Mammary epithelial cell (primary cell): ENCODE data around the gene MME.

Experiments used
- EZH2 ChIP-seq: IDR thresholded peaks from 2 replicates; pipeline ENCODE4 v1.6.1; 2012; ENCODE audit warnings: low read length, inconsistent platforms, borderline replicate concordance
- TF ChIP-seq, protein P1 (sequence below), 2 donors: IDR thresholded peaks in 1 of 2; conservative IDR thresholded peaks in 1 of 2; 2 replicates each; pipeline ENCODE4 v1.5.1; 2011 to 2012; ENCODE audit warnings: inconsistent platforms in 2 of 2, low read length in 2 of 2, mild to moderate bottlenecking in 2 of 2, control low read depth in 1 of 2, low read depth in 1 of 2; ENCODE audit not compliant: insufficient read depth in 1 of 2; ENCODE audit errors: extremely low read depth in 1 of 2

GRCh38 chr3:155211266-155211665 is 131.1 kb downstream of the MME start:
- TF ChIP-seq, protein P1, sequence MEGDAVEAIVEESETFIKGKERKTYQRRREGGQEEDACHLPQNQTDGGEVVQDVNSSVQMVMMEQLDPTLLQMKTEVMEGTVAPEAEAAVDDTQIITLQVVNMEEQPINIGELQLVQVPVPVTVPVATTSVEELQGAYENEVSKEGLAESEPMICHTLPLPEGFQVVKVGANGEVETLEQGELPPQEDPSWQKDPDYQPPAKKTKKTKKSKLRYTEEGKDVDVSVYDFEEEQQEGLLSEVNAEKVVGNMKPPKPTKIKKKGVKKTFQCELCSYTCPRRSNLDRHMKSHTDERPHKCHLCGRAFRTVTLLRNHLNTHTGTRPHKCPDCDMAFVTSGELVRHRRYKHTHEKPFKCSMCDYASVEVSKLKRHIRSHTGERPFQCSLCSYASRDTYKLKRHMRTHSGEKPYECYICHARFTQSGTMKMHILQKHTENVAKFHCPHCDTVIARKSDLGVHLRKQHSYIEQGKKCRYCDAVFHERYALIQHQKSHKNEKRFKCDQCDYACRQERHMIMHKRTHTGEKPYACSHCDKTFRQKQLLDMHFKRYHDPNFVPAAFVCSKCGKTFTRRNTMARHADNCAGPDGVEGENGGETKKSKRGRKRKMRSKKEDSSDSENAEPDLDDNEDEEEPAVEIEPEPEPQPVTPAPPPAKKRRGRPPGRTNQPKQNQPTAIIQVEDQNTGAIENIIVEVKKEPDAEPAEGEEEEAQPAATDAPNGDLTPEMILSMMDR (conservative IDR thresholded peaks at IDR 0.05 in 1 of 2, IDR thresholded peaks at IDR 0.05 in 1 of 2; ENCODE audit: extremely low read depth in 1 of 2, insufficient read depth in 1 of 2, low read depth in 1 of 2, low read length in 2 of 2), result no peak
- no peak for TF ChIP-seq EZH2
